Stimulated activated CD4-positive, alpha-beta T cell treated with anti-CD3 and anti-CD28 coated beads, Interleukin-1b, Interleukin-23, amount 100 ng/mL, for 48 hours (primary cell): Measurements from ENCODE around the gene TMEM191B.
A peak's percentile ranks its signal among the peaks of the same experiment; 100 is the strongest.
"Not testable (repeated sequence)": the region's sequence is repeated elsewhere in the genome, so short reads cannot be mapped to it uniquely, and the experiment has no call there.

Experiments
- DNase-seq: peaks from one replicate; pipeline ENCODE4 v3.0.0-alpha.2; 2020

The TMEM191B gene

GRCh38 chr22:18527752-18528596 is at the start of gene TMEM191B:
TSS of gene TMEM191B (plus strand) at chr22:18527802. CDS start at chr22:18527981, 179 bp downstream.
- DNase-seq: not testable (repeated sequence)

DNA sequence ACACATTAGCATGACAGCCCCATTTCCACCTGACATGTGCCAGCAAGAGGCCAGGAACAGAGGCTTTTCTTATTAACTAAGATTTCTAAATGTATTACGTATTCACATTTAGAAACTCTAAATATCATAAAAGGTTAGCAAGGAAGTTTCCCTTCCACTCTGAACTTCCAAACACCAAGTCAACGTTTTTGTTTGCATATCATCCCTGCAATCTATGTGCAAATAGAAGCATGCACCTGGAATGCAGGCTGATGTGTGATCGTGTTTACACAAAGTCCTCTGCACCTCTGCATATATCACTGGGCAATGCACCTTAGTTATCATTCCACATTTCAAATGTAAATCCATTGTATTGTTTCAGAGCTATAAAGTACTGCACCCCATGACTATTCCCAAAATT is 31.4 kb upstream of the TMEM191B start:
- DNase-seq: not testable (repeated sequence)

DNA sequence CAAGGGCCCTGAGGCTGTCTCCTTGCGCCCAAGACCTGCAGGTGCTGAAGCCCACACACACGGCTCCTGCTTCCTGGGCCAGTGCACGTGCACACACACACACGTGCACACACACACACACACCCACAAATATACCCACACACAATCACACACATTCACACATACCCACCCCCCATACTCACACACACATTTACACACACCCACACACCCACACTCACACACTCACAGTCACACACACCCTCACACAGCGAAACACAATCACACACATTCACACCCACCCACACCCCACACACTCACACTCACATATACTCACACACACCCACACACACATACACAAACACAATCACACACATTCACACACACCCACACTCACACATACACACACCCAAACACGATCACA is 16.3 kb upstream of the TMEM191B start:
- not testable (repeated sequence) for DNase-seq

DNA sequence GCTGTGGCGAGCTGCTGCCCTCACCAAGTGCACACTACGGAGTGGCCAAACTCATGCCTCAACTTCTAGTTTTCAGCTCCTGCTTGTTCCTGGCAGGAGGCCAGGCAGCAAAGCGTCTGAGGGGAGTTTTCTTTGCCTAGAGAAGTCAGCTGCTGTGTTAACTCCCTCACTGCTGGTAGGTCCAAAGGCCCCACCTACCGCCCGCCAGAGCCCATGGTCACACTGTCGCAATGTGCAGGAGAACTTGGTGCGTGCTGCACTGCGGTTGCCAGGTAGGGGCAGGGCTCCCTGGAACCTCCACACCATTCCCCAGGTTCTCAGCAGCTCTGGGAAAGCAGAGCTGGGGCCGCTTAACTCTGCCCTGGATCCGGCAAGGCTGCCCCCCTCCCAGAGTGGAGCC is 15.2 kb upstream of the TMEM191B start:
- not testable (repeated sequence) for DNase-seq

- not testable (repeated sequence) for DNase-seq
These were observed 14.1 kb upstream of the TMEM191B start for GRCh38 chr22:18513454-18513853.

- DNase-seq: not testable (repeated sequence)
These were observed 9.5 kb upstream of the TMEM191B start, which contains the start of gene GGTLC3 for GRCh38 chr22:18518061-18518460. TSS of gene GGTLC3 (minus strand) at chr22:18518161. CDS start at chr22:18517897, 264 bp downstream.

GRCh38 chr22:18522762-18523161 is 4.8 kb upstream of the TMEM191B start:
- not testable (repeated sequence) for DNase-seq

- not testable (repeated sequence) for DNase-seq
These were observed 4.3 kb upstream of the TMEM191B start for GRCh38 chr22:18523328-18523727.

DNA sequence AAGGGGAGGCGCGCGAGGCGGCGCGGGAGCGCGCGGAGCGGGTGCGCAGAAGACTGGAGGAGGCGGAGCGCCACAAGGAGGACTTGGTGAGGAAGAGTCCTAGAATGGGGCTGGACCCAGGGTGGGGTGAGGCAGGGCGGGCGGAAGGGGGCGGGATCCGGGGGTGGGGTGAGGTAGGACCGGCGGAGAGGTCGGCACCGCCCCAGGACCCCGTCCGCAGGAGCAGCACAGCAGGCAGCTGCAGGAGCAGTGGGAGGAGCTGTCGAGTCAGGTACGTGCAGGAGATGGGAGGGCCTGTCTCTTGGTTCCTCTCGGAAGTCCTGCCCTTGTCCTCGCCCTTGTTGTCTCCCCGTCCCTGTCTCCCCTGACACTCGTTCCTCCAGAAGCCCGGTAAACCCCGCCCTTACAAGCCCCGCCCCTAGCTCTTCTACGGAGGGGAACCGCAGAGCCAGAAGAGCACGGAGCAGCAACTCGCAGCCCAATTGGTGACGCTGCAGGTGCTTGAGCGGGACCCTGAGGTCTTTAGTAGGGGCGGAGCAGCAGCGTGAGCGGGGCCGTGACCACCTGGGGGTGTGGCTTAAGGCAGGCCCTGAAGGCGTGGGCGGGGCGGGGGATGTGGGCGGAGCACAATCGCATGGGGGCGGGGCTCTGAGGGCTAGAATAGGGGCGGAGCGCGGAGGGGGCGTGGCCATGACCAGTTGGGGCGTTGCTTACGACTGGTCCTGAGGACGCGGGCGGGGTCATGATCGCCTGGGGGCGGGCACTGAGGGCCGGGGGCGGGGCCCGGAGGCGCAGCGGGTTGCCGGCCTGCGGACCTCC is 1.2 kb downstream of the TMEM191B start:
- peak; percentile 92 for DNase-seq

DNA sequence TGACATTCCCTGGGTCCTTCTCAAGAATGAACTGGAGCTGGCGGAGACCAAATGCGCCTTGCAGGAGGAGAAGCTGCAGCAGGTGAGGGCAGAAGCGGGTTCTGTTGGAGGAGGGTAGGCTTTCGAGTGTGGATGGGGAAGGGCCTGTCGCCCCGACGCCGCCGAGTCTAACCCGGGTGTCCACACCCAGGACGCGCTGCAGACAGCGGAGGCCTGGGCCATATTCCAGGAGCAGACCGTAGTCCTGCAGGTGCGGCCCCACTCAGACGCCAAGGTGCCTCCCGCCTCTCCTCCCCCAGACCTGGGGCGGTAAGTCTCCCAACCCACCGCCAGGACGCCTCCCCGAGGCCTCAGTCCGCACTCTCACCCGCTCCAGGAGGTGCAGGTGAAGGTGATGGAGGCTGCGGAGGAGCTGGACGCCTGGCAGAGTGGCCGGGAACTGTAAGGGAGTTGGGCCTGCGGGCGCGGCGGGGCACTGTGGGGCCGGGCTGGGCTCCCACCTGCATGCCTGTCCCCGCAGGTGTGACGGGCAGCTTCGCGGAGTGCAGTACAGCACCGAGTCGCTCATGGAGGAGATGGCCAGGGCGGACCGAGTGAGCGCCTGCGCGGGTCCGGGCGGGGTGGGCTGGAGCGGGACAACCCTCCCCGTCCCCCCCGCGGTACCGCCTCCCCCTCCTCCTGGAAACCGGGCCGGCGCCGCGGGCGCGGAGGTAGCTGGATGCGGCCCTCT is 2.0 kb downstream of the TMEM191B start:
- not testable (repeated sequence) for DNase-seq

DNA sequence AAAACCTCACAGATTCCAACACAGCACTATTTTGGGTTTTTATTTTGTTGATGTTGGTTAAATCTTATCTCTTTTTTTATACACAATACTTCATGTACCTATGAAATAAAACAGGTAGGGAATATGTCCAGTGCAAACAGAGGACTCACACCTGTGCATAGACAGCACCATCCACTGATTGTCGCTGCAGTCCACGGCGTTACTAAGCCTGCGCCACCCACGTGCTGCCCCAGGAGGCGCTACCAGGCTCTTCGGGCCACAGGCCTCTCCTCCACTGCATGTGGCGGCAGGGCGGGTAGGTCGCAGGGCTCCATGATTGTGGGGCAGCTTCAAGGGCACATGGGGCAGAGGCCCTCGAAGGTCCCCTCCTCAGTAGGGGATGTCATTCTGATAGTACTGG is 6.0 kb downstream of the TMEM191B start:
- DNase-seq: not testable (repeated sequence)

DNA sequence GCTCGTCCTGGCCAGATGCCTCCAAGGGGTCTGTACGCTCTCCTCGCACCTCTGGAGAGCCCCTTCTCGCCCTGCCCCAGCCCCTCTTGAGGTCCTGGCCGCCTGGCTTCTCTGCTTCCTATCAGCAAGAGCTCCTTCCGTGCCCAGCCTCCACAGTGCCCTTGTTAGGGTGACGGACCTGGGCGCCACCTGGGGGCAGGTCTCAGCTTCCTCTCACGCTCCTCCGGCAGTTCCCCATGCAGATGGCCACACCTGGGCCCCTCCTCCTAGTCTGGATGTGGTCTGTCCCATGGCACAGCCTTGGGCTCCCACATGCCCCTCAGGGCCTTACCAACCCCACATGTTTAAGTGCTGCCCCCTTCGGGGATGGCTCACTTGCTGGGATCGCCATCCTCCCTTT is 6.7 kb downstream of the TMEM191B start:
- DNase-seq: not testable (repeated sequence)

DNA sequence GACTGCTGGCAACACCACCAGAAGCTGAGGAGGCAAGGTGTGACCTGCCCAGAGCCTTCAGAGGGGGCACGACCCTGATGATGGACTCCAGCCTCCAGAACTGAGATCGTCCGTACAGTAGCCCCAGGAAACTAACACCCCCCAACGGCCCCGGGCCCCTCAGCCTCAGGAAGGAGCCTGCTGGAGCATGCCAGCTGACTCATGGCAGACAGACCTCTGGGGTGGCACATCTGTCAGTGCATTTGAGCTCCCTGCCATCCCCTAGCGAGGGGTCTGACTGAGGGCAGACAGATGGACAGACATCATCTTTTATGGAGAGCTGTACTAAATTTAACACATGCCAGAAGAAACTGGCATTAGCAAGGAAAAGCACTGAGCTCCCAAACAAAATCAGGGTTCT is 12.4 kb downstream of the TMEM191B start:
- DNase-seq: not testable (repeated sequence)

GRCh38 chr22:18543400-18543799 is 15.8 kb downstream of the TMEM191B start:
- not testable (repeated sequence) for DNase-seq

- DNase-seq: not testable (repeated sequence)
These were observed 17.0 kb downstream of the TMEM191B start for GRCh38 chr22:18544615-18545014.

DNA sequence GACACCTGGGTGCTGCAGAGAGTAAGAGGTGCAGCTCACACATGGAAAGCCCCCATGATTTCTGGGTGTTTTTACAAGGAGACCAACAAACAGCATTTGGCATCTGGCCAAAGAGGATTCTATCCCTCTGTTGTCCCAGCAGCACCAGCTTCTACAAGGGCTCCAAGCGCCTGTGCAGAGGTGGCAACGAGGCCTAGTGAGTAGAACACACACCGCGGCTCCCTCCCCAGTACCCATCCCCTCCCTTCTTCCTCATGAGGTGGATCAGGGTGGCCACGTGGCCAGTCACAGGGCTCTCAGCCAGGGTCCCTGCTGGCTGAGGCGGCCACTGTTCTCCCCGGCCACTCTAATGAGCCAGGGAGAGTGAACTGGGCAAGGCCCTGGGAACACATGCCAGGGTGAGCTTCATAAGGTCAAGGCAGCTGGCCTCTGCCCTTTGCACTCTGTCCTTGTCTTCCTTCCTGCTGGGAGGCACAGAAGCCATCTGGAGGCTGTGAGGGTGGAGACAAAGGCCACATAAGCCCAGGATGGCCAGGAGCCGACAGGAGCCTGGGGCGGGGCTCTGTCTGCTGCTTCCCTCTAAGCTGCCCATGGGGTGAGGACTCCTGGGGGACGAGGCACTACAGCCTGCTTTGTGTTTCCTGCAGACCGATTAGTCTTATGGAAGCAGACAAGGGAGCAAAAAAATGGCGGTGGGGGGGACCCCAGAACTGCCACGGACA is 22.0 kb downstream of the TMEM191B start:
- not testable (repeated sequence) for DNase-seq

DNA sequence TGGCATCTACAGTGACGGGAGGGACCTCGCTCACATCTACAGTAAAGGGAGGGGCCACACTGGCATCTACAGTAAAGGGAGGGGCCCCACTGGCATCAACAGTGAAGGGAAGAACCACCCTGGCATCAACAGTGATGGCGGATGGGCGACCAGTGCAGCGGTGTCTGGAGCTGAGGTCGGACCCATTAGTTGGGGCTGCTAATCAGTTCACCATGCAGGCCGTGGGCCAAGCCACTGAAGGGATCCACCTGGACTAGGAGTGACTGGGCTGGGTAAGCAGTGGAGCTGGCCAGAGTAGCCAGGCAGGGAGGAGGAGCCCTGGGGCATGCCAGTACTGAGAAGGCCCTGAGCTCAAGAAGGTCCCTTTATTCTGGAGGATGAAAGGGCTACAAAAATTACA is 23.4 kb downstream of the TMEM191B start:
- DNase-seq: not testable (repeated sequence)

DNA sequence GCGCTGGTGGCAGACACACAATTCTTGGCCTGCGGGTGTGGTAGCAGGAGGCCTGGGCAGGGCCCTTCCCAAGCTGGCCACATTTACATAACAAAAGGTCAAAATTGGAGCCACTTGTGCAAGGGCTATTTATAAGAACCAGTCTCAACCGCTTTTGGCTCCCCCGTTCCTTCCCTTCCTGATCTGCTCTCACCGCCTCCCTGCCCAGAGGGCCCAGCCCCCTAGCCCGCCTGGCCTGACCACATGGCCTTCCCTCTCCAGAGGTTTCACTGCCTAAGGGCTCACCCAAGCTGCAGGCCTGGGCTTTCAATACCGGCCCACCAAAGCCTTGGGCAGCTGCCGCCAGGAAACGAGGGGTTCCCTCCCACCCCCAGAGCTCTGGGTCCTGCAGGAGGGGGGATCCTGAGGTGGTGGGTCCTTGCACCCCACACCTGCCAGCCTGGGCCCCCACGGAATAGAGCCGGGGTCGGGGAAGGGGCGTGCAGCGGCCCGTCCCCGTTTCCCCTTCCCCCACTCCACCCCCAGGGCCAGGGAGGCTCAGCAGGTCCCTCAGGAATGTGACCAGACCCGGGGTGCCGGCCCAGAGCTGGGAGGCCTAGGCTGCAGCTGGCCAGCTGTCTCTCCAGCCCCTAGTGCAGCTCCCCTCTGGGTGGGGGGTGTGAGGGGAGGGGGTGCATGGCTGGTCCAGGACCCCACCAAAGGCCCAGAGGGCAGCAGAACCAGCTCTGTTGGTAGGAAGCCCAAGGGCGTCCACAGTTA is 25.4 kb downstream of the TMEM191B start:
- DNase-seq: not testable (repeated sequence)

DNA sequence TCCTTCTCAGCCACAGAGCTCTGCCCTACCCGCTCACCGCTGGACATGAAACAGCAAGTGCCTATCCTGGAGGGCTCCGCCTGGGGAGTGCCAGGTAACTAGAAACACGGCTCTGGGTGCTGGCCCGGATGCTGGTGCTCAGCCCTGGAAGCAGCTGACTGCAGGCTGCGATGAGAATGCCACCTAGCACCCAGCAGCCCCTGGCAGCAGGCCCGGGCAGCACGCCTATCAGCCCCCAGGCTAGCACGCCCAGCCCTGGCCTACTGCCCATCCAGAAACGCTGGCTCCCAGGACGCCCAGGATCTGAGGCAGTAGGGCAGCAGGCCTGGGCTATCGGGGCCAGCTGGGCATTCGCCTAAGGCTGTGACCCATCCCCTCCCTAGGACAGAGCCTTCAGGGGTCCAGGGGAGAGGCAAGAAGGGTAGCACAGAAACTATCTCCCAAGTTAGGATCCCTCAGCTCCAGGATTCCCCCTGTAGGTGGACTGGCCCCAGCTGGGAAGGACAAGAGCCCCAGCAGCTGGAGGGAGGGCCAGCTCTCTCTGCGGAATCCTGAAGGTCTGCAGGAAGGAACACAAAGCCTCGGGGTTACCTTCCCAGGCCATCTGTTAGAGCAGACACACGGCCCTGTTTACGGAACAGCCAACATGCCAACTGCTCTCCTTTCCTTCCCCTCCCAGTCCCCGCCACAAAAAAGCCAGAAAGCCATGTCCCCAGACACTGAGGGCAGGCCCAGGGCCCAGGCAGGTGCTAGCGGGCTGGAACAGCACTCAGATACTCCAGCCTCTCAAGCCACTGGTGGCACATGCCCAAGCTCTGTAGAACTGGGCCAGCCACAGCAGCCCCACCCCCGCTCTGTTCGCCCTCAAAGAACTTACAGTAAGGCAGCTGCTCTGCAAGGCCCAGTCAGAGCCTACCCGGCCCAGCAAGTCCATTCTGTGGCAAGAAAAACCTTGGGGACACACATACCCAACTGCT is 27.0 kb downstream of the TMEM191B start:
- not testable (repeated sequence) for DNase-seq

DNA sequence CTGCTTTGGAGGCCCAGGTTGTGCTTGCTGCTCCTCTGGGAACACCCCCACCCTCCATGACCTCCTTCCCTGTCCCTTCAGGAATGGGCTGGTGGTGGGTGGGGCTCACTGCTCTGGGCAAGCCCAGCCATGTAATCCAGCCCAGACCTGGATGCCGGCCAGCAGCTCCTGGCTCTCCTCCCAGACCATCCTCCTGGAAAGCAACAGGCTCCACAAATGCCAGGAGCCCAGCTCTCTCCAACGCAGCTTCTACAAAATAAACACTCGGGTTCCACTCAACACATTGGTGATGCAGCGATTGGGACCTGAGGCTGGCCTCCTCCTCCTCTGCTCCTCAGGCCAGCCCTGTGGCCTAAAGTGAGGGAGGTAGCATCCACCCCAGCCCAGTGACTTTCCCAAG is 30.9 kb downstream of the TMEM191B start:
- not testable (repeated sequence) for DNase-seq
